HepG2 (cell line): ENCODE data around the gene KRT13.

Experiments
- CTCF ChIP-seq: sonication (generic); formaldehyde crosslinking; IDR thresholded peaks from 2 replicates; pipeline ENCODE4 v1.5.0; 2020; ENCODE audit warnings: mild to moderate bottlenecking, missing genetic modification reagents, moderate library complexity
- FOXA3 ChIP-seq: IDR thresholded peaks from 2 replicates; pipeline ENCODE4 v1.6.1; 2016; ENCODE audit warnings: missing genetic modification reagents, missing compliant biosample characterization
- POLR2AphosphoS5 ChIP-seq: IDR thresholded peaks from 2 replicates; pipeline ENCODE4 v1.6.1; 2012; ENCODE audit warnings: low read depth, low read length
- RARG ChIP-seq: sonication (generic); formaldehyde crosslinking; IDR thresholded peaks from 2 replicates; pipeline ENCODE4 v1.4.0; 2020; ENCODE audit warnings: low read depth, mild to moderate bottlenecking, missing genetic modification reagents
- SIN3A ChIP-seq: IDR thresholded peaks from 2 replicates; pipeline ENCODE4 v1.6.1; 2011; ENCODE audit warnings: low read depth, mild to moderate bottlenecking, control low read depth, low read length, borderline replicate concordance
- TEF ChIP-seq: sonication (generic); formaldehyde crosslinking; IDR thresholded peaks from 2 replicates; pipeline ENCODE4 v1.5.0; 2020; ENCODE audit warnings: missing genetic modification reagents
- ZBTB26 ChIP-seq: IDR thresholded peaks from 2 replicates; pipeline ENCODE4 v1.6.1; 2016; ENCODE audit warnings: missing compliant biosample characterization, missing genetic modification reagents, borderline replicate concordance
- ZNF205 ChIP-seq: IDR thresholded peaks from 2 replicates; pipeline ENCODE4 v1.6.1; 2018; ENCODE audit warnings: missing biosample characterization, missing genetic modification reagents
- ZNF280D ChIP-seq: sonication (generic); formaldehyde crosslinking; IDR thresholded peaks from 2 replicates; pipeline ENCODE4 v1.5.1; 2020; ENCODE audit warnings: mild to moderate bottlenecking, missing genetic modification reagents
- ZNF335 ChIP-seq: sonication (generic); formaldehyde crosslinking; IDR thresholded peaks from 2 replicates; pipeline ENCODE4 v1.4.0; 2020; ENCODE audit warnings: missing genetic modification reagents
- ZNF512B ChIP-seq: sonication (generic); formaldehyde crosslinking; IDR thresholded peaks from 2 replicates; pipeline ENCODE4 v1.5.1; 2020; ENCODE audit warnings: missing genetic modification reagents, mild to moderate bottlenecking, borderline replicate concordance
- ZNF576 ChIP-seq: sonication (generic); formaldehyde crosslinking; IDR thresholded peaks from 2 replicates; pipeline ENCODE4 v1.4.0; 2020; ENCODE audit warnings: mild to moderate bottlenecking, missing genetic modification reagents

- TF ChIP-seq POLR2AphosphoS5 (no peak), TEF (CRISPR knock-in tag) (no peak), CTCF (CRISPR knock-in tag) (no peak), SIN3A (no peak), ZBTB26 (CRISPR knock-in tag) (no peak), ZNF576 (CRISPR knock-in tag) (no peak), ZNF205 (CRISPR knock-in tag) (no peak), ZNF280D (CRISPR knock-in tag) (no peak), FOXA3 (CRISPR knock-in tag) (no peak), ZNF512B (CRISPR knock-in tag) (no peak), ZNF335 (CRISPR knock-in tag) (no peak), RARG (no peak)
These were observed 23.5 kb upstream of the KRT13 start for GRCh38 chr17:41528959-41529353.
